Vagina (tissue), 2 donors: ENCODE data around the gene DDR2. TPM values are rescaled to one million over a fixed set of nuclear protein-coding genes. Genes with fewer than 3 reads are reported as not detected.

ENCODE experiments used
- DNase-seq, 2 donors: peaks; one replicate each; pipeline ENCODE4 v3.0.0-alpha.2; 2017; ENCODE audit errors: extremely low spot score in 2 of 2
- H3K27ac ChIP-seq: fragments of 200-600 bp; sonication (generic); one replicate; pipeline ENCODE4 v1.5.1; 2019
- H3K27me3 ChIP-seq: fragments of 200-600 bp; sonication (generic); one replicate; pipeline ENCODE4 v1.5.1; 2019
- H3K36me3 ChIP-seq, 2 donors: fragments of 200-600 bp; sonication (generic); one replicate each; pipeline ENCODE4 v1.5.1; 2017 to 2019
- H3K4me1 ChIP-seq: fragments of 200-600 bp; sonication (generic); one replicate; pipeline ENCODE4 v1.5.1; 2019
- H3K4me3 ChIP-seq, 2 donors: fragments of 200-600 bp; sonication (generic); 1 replicate in 1 of 2; 2 replicates in 1 of 2; pipeline ENCODE4 v1.5.1; 2016 to 2019
- H3K9me3 ChIP-seq: fragments of 200-600 bp; sonication (generic); one replicate; pipeline ENCODE4 v1.5.1; 2019
- POLR2A ChIP-seq, 2 donors: fragments of 450-650 bp; IDR thresholded peaks; one replicate each; pipeline ENCODE4 v1.6.1; 2017; ENCODE audit warnings: antibody characterized with exemption in 2 of 2, mild to moderate bottlenecking in 2 of 2, moderate library complexity in 2 of 2
- POLR2AphosphoS5 ChIP-seq, 2 donors: sonication (generic); formaldehyde crosslinking; IDR thresholded peaks; one replicate each; pipeline ENCODE4 v1.9.0; 2017; ENCODE audit warnings: antibody characterized with exemption in 2 of 2, mild to moderate bottlenecking in 2 of 2, low read depth in 1 of 2; ENCODE audit not compliant: insufficient read depth in 1 of 2
- intact Hi-C: fragments of 100-400 bp; cut with DNase I; formaldehyde crosslinking; loops from one replicate; pipeline ENCODE4 v1.15.1; 2023
- total RNA-seq: library from RNA; depleted of rRNA; stranded (reverse); fragments of >200 nt; gene quantifications from one replicate; pipeline ENCODE4 v1.2.3, GENCODE V29; 2016
- TF ChIP-seq, protein P1 (sequence below), 3 experiments: fragments of 450-650 bp in 2 of 3; fragments of 200-600 bp in 1 of 3; sonication (generic) in 1 of 3; IDR thresholded peaks; one replicate each; pipeline ENCODE4 v1.5.1; 2017 to 2019; ENCODE audit warnings: antibody characterized with exemption in 3 of 3, mild to moderate bottlenecking in 2 of 3, moderate library complexity in 2 of 3

The DDR2 gene
- total RNA-seq, 1 donor from 2014 or later = 153 TPM

GRCh38 chr1:162609306-162609705 is 23.0 kb upstream of the DDR2 start:
- TF ChIP-seq, protein P1, sequence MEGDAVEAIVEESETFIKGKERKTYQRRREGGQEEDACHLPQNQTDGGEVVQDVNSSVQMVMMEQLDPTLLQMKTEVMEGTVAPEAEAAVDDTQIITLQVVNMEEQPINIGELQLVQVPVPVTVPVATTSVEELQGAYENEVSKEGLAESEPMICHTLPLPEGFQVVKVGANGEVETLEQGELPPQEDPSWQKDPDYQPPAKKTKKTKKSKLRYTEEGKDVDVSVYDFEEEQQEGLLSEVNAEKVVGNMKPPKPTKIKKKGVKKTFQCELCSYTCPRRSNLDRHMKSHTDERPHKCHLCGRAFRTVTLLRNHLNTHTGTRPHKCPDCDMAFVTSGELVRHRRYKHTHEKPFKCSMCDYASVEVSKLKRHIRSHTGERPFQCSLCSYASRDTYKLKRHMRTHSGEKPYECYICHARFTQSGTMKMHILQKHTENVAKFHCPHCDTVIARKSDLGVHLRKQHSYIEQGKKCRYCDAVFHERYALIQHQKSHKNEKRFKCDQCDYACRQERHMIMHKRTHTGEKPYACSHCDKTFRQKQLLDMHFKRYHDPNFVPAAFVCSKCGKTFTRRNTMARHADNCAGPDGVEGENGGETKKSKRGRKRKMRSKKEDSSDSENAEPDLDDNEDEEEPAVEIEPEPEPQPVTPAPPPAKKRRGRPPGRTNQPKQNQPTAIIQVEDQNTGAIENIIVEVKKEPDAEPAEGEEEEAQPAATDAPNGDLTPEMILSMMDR (IDR thresholded peaks at IDR 0.05) = no peak
- TF ChIP-seq POLR2AphosphoS5 (IDR thresholded peaks at IDR 0.05; ENCODE audit: insufficient read depth in 1 of 2, low read depth in 1 of 2) = no peak
- no peak for TF ChIP-seq POLR2A (IDR thresholded peaks at IDR 0.05)
- H3K4me1 ChIP-seq = no peaks in the 10 kb centered on the region
- H3K27me3 ChIP-seq = no peaks in the 10 kb centered on the region
- intact Hi-C loops = no loop called here
- DNase-seq = no peak
- H3K4me3 ChIP-seq = no peak overlapping the region
- H3K9me3 ChIP-seq = no peaks in the 10 kb centered on the region
- no peaks in the 10 kb centered on the region for H3K36me3 ChIP-seq
- H3K27ac ChIP-seq = no peak overlapping the region

GRCh38 chr1:162612606-162613400 is 19.5 kb upstream of the DDR2 start:
- H3K4me1 ChIP-seq = no peaks in the 10 kb centered on the region
- H3K9me3 ChIP-seq = peaks cover 5% of the 10 kb centered on the region
- H3K27me3 ChIP-seq = no peaks in the 10 kb centered on the region
- TF ChIP-seq POLR2A (IDR thresholded peaks at IDR 0.05) (no peak), POLR2AphosphoS5 (IDR thresholded peaks at IDR 0.05; ENCODE audit: insufficient read depth in 1 of 2, low read depth in 1 of 2) (no peak)
- TF ChIP-seq, protein P1 (IDR thresholded peaks at IDR 0.05) = no peak
- no peaks in the 10 kb centered on the region for H3K36me3 ChIP-seq
- intact Hi-C loops = loop anchor here (2.0 kb wide), 1 partner anchor 52 kb away; the partner anchor contains the start of gene UAP1
- peak overlapping the region; percentile 62 for H3K27ac ChIP-seq
- peak in 1 of 2 donors; percentile 88 for DNase-seq
- H3K4me3 ChIP-seq = no peak overlapping the region

DNA sequence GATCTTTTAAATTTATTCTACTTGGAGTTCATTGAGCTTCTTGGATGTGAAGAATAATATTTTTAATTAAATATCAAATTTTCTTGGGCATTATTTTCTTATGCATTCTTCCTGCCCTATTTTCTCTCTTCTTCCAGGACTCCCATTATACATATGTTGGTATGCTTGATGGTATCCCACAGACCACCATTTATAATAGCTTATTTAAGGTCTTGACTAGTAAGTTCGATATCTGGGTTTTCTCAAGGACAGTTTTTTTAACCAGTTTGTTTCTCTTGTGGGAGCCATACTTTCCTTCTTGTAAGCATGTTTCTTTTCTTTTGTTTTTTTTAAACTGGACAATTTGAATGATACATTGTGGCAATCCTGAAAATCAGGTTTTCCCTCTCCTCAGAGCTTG is 15.4 kb upstream of the DDR2 start:
- H3K36me3 ChIP-seq = no peaks in the 10 kb centered on the region
- H3K9me3 ChIP-seq = peaks cover 5% of the 10 kb centered on the region
- H3K27ac ChIP-seq = no peak overlapping the region
- no peak for DNase-seq
- TF ChIP-seq, protein P1 (IDR thresholded peaks at IDR 0.05) = no peak
- TF ChIP-seq POLR2A (IDR thresholded peaks at IDR 0.05) = no peak
- no peak for TF ChIP-seq POLR2AphosphoS5 (IDR thresholded peaks at IDR 0.05; ENCODE audit: insufficient read depth in 1 of 2, low read depth in 1 of 2)
- H3K27me3 ChIP-seq = no peaks in the 10 kb centered on the region
- intact Hi-C loops = no loop called here
- H3K4me1 ChIP-seq = no peaks in the 10 kb centered on the region
- no peak overlapping the region for H3K4me3 ChIP-seq

DNA sequence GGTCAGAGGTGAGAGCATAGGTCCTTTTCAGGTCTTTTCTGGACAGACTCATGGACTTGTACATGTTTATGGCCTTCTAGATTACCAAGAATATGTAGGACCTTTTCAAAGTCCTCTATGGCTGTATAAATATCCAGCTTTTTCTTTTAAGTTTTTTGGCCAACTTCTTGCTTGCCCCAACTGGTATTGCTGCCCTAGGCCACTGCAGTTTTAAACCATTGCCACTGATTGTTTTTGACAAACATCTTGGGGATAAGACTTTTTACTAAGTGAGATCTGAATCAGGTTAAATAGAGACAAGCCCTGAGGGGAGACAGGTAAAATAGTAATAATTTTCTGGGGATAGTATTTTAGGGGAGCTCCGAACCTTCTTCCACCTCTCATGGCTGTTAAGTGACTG is 14.8 kb upstream of the DDR2 start:
- TF ChIP-seq POLR2AphosphoS5 (IDR thresholded peaks at IDR 0.05; ENCODE audit: insufficient read depth in 1 of 2, low read depth in 1 of 2) = no peak
- no peak for TF ChIP-seq POLR2A (IDR thresholded peaks at IDR 0.05)
- TF ChIP-seq, protein P1 (IDR thresholded peaks at IDR 0.05) = no peak
- peaks cover 5% of the 10 kb centered on the region for H3K9me3 ChIP-seq
- no peak for DNase-seq
- no peak overlapping the region for H3K4me3 ChIP-seq
- H3K27ac ChIP-seq = no peak overlapping the region
- intact Hi-C loops = no loop called here
- no peaks in the 10 kb centered on the region for H3K27me3 ChIP-seq
- no peaks in the 10 kb centered on the region for H3K36me3 ChIP-seq
- H3K4me1 ChIP-seq = no peaks in the 10 kb centered on the region

- no peaks in the 10 kb centered on the region for H3K36me3 ChIP-seq
- intact Hi-C loops = no loop called here
- no peak for DNase-seq
- H3K4me1 ChIP-seq = no peaks in the 10 kb centered on the region
- no peak overlapping the region for H3K27ac ChIP-seq
- H3K9me3 ChIP-seq = peaks cover 5% of the 10 kb centered on the region
- H3K27me3 ChIP-seq = no peaks in the 10 kb centered on the region
- no peak overlapping the region for H3K4me3 ChIP-seq
- TF ChIP-seq POLR2AphosphoS5 (IDR thresholded peaks at IDR 0.05; ENCODE audit: insufficient read depth in 1 of 2, low read depth in 1 of 2) (no peak), POLR2A (IDR thresholded peaks at IDR 0.05) (no peak)
- TF ChIP-seq, protein P1 (IDR thresholded peaks at IDR 0.05) = no peak
Measured at GRCh38 chr1:162619076-162619475, 13.2 kb upstream of the DDR2 start.
